H4 (cell line): ENCODE data around the gene FUT6. TPM values are rescaled to one million over a fixed set of nuclear protein-coding genes. Genes with fewer than 3 reads are reported as not detected.
A peak's percentile ranks its signal among the peaks of the same experiment; 100 is the strongest.

Experiments used
- DNase-seq: peaks from one replicate; pipeline ENCODE4 v3.0.0-alpha.2; 2015; ENCODE audit warnings: low spot score
- total RNA-seq: library from RNA; depleted of rRNA; stranded (reverse); fragments of >200 nt; shearing (Covaris generic); gene quantifications from 2 replicates; pipeline ENCODE4 v1.2.3, GENCODE V29; 2014

The FUT6 gene
- total RNA-seq, 1 experiment from 2014 or later: not detected

DNA sequence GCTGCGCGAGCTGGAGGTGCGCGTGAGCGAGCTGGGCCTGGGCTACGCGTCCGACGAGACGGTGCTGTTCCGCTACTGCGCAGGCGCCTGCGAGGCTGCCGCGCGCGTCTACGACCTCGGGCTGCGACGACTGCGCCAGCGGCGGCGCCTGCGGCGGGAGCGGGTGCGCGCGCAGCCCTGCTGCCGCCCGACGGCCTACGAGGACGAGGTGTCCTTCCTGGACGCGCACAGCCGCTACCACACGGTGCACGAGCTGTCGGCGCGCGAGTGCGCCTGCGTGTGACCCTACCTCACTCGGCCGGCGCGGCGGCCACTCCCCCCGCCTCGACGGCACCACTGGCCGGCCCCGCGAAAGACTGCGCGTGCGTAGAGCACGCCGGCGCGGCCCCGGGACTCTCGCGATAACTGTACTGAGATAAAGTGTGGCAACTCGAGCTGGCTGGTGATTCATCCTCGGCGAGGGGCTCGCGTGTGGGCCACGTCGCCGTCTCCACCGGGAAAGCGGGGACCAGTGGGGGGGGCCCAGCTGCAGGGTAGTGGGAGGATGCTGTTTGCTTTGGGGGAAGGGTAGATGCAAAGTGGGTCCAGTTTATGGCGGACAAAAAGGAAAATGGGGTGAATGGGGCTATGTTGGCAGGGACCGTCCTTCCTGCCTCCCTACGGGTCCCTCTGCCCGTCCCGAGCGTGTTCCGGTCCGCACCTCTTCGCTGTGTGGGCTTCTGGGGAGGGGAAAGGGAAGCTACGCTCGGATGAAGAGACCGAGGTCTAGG, 11.4 kb downstream of the FUT6 start:
- peak; percentile 91 for DNase-seq

DNA sequence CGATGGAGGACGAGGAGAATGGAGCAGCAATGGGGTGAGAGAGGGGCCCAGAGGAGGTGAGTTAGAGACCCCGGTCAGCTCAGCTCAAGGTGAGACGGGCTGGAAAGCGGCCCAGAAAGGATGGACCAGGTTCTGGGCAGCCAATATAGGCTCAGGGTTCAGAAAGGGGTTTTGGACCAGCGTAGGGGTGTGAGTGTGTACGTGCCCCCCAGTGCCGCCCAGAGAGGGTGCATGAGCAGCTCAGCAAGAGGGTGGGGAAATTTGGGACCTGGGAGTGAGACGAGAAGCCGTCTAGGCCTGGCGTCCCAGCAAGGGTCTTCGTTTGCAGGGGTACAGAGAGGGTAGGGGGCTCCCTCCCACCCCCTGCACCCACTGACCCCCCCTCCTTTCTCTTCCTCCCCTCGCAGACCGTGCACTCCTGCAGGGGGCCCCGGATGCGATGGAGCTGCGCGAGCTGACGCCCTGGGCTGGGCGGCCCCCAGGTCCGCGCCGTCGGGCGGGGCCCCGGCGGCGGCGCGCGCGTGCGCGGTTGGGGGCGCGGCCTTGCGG, 12.1 kb downstream of the FUT6 start:
- no peak for DNase-seq

DNA sequence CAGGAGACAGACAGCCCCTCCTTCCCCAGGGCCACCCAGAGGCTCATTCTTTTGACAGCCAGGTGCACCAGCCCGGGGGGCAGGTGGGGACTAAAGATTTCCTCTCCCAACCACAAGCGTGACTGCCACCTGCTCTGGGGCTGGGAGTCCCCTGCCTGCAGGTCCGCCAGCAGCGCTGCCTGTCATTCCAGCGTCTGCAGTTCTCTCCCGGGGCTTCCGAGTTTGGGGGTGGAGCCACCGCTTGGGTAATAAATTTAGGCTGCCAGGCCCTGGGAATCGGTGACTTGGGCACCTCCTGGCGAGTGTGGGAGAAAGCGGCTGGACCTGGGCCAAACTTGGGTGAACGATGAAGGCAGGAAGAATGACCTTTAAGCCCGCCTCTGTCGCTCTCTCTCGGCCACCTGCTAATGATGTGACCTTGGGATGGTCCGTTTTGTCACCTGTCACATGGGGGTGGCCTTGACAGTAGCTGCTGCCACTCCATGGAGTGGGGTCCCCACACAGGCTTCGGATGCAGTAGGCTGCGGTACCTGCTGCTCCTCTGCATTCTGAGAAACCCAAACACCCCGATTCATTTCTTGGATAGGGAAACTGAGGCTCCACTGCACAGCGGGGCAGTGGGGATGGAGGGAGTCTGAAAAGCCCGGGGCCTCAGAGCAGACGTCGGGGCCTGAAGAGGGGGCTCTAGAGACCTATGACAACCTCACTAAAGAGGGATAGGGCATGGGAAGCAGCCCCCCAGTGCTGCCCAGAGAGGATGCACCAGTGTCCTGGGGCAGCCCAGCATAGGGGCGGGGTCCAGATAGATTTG, 12.8 kb downstream of the FUT6 start:
- no peak for DNase-seq

DNA sequence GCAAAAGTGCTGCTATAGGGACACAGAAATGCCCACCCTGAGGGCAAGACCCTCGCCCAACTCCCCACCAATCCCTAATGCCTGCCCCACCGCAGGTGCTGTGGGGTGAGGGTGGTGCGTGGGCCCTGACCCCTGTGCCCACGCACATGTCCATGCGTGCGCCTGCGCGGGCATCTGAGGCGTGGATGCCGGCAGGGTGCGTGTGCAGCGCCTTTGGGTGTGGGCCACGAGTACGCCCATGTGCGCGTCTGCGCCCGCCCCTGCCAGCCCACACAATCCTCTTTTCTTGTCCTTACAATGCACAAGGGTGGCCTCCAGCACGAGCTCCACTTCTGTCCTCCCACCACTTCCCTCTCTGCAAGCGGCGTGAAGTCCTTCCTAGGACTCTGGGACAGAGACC, 14.3 kb downstream of the FUT6 start:
- DNase-seq: no peak

DNA sequence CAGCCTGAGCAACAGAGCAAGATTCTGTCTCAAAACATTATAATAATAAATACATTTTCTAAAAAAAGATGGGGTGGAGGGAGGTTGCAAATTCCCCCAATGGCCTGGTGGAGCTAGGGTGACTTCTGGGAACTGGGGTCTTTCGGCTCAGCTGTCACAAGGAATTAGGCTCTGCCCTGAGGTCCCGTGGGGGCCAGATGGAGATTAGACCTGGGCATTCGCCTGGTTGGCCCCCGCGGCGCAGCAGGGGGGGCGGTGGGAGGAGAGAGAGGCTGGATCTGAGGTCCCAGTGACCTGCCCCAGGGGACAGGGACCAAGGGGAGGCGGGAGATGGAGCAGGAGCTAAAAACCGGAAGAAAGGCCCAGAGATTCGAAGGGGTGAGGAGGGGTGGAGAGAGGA, 14.8 kb downstream of the FUT6 start:
- no peak for DNase-seq

DNA sequence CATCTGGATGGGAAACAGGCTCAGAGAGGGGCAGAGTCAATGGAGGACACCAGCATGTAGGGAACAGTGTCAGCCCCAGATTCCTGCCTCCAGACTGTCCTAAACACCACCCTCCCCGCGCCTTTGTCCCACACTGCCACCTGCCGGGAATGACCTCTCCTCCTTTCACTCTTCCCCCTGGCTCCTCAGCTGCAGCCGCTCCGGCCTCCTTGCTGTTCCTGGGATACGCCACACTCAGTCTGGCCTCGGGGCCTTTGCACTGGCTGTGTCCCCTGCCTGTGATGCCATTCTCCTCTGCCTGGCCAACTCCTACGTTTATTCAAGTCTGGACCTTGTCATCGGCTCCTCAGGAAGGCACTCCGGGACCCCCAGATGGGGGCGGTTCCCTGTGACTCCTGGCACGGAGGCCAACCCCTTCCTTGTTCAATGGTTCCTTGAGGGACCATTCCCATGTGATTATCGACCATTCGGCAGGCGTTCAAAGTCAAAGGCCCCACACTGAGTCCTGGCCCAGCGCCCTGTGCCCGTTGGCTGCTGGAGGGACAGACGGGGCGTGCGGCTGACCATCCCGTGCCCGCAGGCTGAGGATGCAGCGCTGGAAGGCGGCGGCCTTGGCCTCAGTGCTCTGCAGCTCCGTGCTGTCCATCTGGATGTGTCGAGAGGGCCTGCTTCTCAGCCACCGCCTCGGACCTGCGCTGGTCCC, 15.8 kb downstream of the FUT6 start:
- no peak for DNase-seq

DNA sequence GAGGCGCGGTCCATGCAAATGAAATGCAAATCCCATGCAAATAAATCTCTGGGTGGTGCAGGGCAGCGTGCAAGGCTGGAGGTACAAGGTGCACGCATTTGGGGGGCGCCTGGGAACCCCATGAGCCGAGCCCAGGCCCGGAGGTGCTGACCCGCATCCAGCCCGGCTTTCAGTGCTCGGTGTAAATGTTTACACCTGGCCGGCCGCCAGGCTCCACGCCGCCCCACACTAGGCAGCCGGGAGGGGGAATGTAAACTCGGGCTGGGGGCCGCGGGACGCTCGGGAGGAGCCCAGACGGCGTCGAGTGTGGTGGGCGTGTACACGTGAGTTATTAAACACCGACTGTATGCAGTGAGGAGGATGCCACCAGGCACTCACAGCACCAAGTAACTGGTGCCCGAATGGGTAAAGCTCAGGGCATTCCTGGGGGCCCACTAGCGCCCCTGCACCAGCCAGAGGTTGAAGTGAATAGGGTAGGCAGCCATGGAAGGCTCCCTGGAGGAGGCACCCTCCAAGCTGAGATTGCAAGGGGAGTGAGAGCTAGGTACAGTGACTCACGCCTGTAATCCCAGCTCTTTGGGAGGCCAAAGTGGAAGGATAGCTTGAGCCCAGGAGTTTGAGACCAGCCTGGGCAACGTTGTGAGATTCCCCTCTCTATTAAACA, 17.2 kb downstream of the FUT6 start:
- no peak for DNase-seq

DNA sequence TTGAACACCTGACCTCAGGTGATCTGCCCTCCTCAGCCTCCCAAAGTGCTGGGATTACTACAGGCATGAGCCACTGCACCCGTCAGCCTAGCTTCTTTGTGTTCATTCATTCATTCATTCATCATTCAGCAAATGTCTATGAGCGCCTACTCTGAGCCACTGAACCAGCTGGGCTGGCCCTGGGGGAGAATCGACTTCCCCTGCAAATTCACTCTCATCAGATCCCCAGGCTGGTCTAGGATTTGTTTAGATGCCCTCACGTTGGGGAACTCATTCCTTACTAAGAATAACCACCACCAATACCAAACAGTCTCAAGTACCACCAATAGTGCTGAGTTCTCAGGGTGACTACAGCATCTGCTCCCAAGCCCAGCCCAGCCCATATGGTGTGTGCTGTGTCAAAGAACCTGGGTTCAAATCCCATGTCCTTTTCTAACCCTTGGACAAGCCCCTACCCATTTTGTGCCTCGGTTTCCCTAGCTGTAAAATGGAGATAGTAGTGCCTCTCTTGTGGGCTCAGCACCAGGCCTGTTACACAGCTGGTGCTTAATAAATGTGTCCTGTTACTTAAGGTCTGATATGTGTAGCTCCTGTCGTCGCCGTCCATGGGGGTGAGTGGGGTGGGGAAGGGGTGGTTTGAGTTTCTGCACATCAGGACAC, 17.9 kb downstream of the FUT6 start:
- DNase-seq: no peak

DNA sequence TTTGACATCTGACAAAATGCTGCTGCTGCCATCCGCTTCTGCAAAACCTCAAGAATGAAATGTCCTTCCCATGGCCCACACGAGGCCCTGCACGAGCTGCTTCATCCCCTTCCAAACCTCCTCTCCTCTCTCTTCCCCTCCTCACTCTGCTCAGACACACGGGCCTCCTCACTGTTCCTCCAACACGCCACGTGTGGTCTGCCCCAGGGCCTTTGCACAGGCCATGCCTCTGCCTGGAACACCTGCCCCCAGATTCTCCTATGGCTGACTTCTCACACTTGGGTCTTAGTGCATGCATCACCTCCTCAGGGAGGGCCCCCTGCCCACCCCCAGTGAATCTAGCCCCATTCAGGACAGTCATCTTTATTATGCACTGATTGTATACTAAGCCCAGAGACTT, 18.7 kb downstream of the FUT6 start:
- DNase-seq: no peak

DNA sequence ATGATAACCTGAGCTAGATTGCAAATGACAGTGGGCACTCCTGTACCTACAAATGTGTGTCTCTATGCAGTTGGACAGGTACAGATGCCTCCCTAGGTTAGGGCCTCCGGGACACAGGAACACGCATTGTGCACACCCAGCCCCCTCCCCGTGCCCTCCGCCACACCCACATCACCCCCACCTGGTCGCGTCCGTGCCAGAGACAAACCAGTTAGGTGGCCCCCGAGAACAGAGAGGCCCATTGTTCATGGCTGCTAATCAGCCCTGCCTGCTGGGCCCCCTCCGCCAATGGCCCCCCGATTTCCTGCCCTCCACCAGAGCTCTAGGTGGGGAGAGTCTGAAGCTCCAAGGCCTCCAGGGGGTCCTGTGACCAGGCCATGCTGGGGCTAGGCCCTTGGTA, 20.9 kb downstream of the FUT6 start:
- no peak for DNase-seq

DNA sequence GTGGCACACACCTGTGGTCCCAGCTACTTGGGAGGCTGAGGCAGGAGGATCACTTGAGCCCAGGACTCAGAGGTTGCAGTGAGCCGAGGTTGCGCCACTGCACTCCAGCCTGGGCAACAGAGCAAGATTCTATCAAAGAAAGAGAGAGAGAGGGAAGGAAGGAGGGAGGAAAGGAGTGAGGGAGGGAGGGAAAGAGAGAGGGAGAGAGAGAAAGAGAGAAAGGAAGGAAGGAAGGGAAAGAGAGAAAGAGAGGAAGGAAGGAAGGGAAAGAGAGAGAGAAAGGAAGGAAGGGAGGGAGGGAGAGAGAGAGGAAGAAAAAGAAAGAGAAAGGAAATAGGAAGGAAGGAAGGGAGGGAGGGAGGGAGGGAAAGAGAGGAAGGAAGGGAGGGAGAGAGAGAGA, 22.3 kb downstream of the FUT6 start:
- DNase-seq: no peak

DNA sequence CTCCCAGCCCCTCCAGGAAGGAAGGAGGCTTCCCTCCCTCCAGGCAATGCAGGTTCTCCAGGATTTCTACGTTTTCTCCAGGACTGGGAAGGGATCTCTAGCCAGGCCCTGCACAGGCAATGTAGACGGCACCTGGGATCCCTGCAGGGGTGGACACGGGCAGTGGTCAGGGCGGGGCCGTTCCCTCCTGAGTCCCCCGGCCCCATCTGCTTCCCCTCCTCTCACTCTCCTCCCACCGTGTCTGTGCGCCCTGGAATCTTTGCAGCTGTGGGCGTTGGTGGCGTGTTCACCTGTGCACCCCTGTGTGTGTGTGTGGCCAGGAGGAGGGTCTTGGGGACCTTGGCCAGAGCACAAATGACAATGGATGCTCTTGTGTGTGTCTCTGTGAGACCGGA, 24.7 kb downstream of the FUT6 start:
- no peak for DNase-seq

DNA sequence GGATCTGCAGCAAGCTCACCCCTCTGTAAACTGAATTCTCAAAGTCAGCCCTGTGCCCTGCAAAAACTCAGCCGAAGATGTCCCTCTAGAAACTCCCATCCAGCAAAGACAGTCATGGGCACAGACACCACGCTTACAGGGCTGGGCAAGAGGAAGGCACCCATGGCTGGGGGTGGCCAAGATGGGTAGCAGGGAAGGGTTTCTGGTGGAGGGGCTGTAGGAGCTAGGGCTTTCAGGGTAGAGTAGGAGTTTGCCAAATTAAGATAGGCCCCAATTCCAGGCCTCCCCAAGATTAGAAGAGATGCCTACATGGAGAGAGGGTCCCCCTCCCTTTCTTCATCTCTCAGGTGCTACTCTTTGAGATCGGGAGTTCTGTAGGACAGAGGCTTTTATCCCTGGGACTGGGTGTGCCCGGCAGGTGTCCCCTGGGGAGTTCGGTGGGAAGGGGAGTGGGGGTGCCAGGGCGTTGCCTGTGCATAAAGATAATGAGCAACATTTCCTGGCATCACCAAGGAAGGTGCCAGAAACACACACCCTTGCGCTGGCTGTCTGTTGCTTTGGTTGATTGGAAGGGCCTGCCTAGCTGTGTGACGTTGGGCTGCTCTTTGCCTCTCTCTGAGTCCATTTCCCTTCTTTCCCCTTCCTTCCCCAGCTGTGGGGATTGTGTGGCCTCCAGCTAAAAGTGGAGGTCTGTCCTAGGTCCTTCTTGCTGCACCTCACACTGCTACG, 25.2 kb downstream of the FUT6 start:
- DNase-seq: no peak

DNA sequence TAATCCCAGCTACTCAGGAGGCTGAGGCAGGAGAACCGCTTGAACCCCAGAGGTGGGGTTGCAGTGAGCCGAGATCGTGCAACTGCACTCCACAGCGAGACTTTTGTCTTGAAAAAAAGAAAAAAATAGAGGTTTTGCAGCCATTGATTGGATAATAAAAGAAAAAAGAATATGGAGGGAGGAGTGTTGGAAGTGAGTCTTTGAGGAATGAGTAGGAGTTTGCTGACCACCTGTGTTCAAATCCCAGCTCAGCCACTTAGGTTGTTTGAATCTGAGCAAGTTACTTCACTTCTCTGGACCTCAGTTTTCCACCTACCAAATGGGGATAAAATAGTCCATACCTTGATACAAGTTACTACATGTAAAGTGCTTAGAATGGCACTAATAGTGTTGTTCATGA, 28.4 kb downstream of the FUT6 start:
- no peak for DNase-seq

DNA sequence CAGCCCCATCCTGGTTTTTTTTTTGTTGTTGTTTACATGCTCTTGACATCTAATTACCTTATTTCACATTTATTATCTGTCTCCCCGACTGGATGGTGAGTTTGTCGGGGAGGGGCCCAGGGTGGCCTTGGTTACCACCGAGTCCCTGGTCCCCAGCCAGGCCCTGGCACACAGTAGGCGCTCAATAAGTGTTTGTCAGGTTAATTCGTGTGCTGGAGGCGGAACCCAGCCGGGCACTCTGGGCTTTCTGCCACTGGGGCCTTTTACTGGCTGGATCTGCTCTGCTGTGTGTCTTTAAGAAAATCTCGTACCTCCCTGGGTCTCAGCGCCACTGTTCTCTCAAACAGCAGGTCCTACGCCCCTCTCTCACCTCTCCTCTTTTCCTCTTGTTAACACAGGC, 30.0 kb downstream of the FUT6 start:
- no peak for DNase-seq

DNA sequence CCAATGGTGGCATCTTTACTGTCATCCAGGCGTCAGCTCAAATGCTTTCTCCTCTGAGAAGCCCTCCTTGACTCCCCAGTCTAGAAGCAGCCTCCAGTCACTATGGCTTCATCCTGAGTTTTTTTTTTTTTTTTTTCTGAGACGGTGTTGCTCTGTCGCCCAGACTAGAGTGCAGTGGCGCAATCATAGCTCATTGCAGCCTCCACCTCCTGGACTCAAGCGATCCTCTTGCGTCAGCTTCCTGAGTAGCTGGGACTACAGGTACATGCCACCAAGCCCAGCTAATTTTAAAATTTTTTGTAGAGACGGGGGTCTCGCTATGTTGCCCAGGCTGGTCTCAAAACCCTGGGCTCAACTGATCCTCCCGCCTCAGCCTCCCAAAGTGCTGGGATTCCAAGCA, 30.4 kb downstream of the FUT6 start:
- peak; percentile 40 for DNase-seq

DNA sequence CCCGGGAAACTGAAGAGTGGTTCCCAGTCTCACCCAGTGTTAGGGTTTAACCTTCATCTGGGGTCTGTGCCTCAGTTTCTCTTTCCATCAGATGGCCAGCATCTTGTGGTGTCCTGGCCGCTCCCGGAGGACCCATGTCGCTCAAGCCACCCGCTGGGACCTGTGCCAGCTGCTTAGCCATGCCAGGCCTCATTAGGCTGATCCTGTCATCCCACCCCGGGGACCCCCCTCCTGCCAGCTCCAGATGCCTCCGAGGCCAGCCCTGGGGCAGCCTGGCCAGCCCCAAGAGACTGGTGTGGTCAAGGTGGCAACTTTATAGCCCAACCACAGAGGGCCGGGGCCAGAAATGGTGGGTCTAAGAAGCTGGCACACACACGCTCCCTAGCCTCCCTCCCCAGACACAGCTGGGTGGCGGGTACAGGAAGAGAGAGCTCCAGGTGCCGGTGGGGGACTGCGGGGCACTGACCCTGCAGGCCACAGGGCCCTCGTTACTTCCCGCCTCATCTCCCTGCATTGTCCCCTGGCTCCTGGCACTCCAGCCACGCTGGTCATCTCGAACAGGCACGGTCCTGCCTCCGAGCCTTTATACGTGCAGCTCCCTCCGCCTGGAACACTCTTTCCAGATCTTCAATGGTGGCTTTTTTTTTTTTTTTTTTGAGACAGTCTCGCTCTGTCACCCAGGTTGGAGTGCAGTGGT, 31.2 kb downstream of the FUT6 start:
- DNase-seq: no peak

DNA sequence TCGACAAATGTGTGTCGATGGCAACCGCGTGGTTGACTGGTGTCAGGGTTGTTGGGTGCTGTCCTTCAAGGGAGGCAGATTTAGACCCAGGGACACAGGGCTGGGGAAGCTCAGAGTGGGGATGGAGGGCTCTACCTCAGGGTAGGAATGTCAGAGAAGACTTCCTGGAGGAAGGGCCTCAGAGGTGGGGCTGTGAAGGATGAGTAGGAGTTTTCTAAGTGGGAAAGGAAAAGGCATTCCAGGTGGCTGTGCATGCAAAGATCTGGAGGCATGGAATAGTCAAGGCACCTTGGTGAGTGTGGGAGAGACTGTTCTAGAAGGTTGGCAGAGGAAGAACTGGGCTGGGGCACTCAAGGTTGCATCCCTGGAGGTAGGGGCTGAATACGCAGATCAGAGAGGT, 32.6 kb downstream of the FUT6 start:
- DNase-seq: no peak

DNA sequence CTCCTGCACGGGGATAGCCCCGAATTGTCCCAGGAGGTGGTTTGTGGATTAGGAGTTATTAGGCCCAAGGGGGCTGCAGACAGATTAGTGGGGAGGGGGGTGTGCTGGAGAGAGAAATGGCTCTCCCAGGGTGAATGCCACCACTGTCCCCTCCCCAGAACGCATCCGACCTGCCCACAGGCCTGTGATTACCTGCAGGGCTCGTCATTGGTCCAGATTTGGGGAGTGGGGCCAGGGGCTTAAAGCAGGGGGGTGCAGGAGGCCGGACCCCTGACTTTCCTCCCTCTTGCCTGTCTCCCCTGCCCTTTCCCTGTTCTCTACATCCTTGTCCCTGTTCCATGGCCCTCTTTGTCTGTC, 33.4 kb downstream of the FUT6 start:
- no peak for DNase-seq

DNA sequence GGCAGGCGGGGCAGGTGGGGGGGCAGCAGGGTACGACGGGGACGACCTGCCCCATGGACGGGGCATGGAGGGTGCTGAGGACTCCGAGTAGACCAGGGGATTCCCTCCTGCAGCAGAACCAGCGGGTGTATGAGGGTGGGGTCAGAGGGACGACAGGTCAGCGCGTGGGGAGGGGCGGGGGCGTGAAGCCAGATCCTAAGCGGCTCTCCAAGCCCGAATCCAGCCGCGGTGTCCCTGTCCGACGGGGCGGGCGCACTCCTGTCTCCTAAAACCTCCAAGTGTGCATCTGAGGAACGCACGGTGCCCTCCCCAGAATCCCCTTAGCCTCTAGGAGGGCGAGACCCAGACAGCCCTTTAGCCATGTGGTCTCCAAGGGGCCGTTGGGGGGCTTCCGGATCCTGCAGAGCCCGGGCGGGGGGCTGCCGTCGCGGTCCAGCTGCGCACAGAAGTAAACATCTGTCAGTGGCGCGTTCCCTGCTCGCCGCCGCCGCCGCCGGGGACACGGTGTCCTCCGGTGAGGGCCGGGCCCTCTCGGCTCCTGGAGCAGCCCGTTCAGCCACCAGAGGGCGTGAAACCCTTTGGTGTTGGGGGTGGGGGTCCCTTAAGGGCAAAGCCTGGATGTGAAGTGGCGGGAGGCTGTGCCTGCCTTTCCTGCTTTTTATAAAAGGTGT, 33.9 kb downstream of the FUT6 start:
- DNase-seq: no peak
